ENCODE measurements around the gene DYNC1LI1.

The DYNC1LI1 gene

GRCh38 chr3:32483772-32484171, 86.9 kb downstream of the DYNC1LI1 start:
- Histone ChIP-seq H3K36me3 (peaks cover 78% of the 10 kb centered on the region), H3K4me2 (no peak overlapping the region)

GRCh38 chr3:32482693-32483092, 88.0 kb downstream of the DYNC1LI1 start:
- peaks cover 6% of the 10 kb centered on the region for H3K4me1 ChIP-seq
- no peaks in the 10 kb centered on the region for H4K20me1 ChIP-seq
- H3K9ac ChIP-seq = no peak overlapping the region
- H3K9me3 ChIP-seq = no peaks in the 10 kb centered on the region
- H3K27ac ChIP-seq = no peak overlapping the region
- H3K4me2 ChIP-seq = no peak overlapping the region
- TF ChIP-seq Cebpa-rat (IDR thresholded peaks at IDR 0.05) = no peak
- H3K36me3 ChIP-seq = peaks cover 76% of the 10 kb centered on the region
- no peak overlapping the region for H3K4me3 ChIP-seq
- no peaks in the 10 kb centered on the region for H3K27me3 ChIP-seq

More at GRCh38 chr3:32483772-32484171, 86.9 kb downstream of the DYNC1LI1 start:
- Histone ChIP-seq H3K4me3 (no peak overlapping the region), H3K9me3 (no peaks in the 10 kb centered on the region), H4K20me1 (no peaks in the 10 kb centered on the region), H3K27ac (no peak overlapping the region), H3K27me3 (no peaks in the 10 kb centered on the region), H3K9ac (no peak overlapping the region), H3K4me1 (peaks cover 6% of the 10 kb centered on the region)
- no peak for TF ChIP-seq Cebpa-rat (IDR thresholded peaks at IDR 0.05)

- Histone ChIP-seq H4K20me1 (no peaks in the 10 kb centered on the region), H3K27me3 (no peaks in the 10 kb centered on the region), H3K9ac (no peak overlapping the region), H3K4me2 (no peak overlapping the region), H3K9me3 (no peaks in the 10 kb centered on the region), H3K27ac (no peak overlapping the region), H3K4me3 (no peak overlapping the region), H3K4me1 (peaks cover 6% of the 10 kb centered on the region), H3K36me3 (peaks cover 75% of the 10 kb centered on the region)
- no peak for TF ChIP-seq Cebpa-rat (IDR thresholded peaks at IDR 0.05)
Observed at GRCh38 chr3:32481791-32482631, 88.6 kb downstream of the DYNC1LI1 start.

GRCh38 chr3:32480604-32481003, 90.1 kb downstream of the DYNC1LI1 start:
- Histone ChIP-seq H3K27ac (no peak overlapping the region), H3K4me1 (peaks cover 6% of the 10 kb centered on the region), H3K9ac (no peak overlapping the region), H3K36me3 (peaks cover 70% of the 10 kb centered on the region), H3K27me3 (no peaks in the 10 kb centered on the region), H3K9me3 (no peaks in the 10 kb centered on the region), H3K4me3 (no peak overlapping the region), H4K20me1 (no peaks in the 10 kb centered on the region), H3K4me2 (no peak overlapping the region)
- TF ChIP-seq Cebpa-rat (IDR thresholded peaks at IDR 0.05) = no peak

Measured in BLaER1 (cell line).